Tongue (tissue), 2 donors: ENCODE measurements around the gene CTNNA2. TPM values are rescaled to one million over a fixed set of nuclear protein-coding genes. Genes with fewer than 3 reads are reported as not detected.

Source experiments
- DNase-seq: peaks from one replicate; pipeline ENCODE4 v3.0.0-alpha.2; 2015
- total RNA-seq: library from RNA; depleted of rRNA; stranded (reverse); fragments of >200 nt; gene quantifications from one replicate; pipeline ENCODE4 v1.2.3, GENCODE V29; 2014

CTNNA2 gene
- total RNA-seq, 1 donor from 2014 or later, result 0.92 TPM

GRCh38 chr2:79612999-79613398 is 100.1 kb downstream of the CTNNA2 start:
- DNase-seq, result no peak

GRCh38 chr2:79619442-79619841 is 106.6 kb downstream of the CTNNA2 start:
- no peak for DNase-seq

GRCh38 chr2:79619976-79620375 is 107.1 kb downstream of the CTNNA2 start:
- no peak for DNase-seq

- no peak for DNase-seq
Observed at GRCh38 chr2:79620679-79621078, 107.8 kb downstream of the CTNNA2 start.

GRCh38 chr2:79621252-79621651 is 108.4 kb downstream of the CTNNA2 start:
- DNase-seq, result no peak

- DNase-seq, result no peak
Observed at GRCh38 chr2:79621755-79622154, 108.9 kb downstream of the CTNNA2 start.

GRCh38 chr2:79622508-79622907 is 109.7 kb downstream of the CTNNA2 start:
- no peak for DNase-seq

- no peak for DNase-seq
Observed at GRCh38 chr2:79627237-79627636, 114.4 kb downstream of the CTNNA2 start.

GRCh38 chr2:79630060-79630459 is 117.2 kb downstream of the CTNNA2 start:
- no peak for DNase-seq

- no peak for DNase-seq
Observed at GRCh38 chr2:79630972-79631557, 118.2 kb downstream of the CTNNA2 start.

GRCh38 chr2:79638410-79638809 is 125.6 kb downstream of the CTNNA2 start:
- no peak for DNase-seq

- no peak for DNase-seq
Observed at GRCh38 chr2:79638954-79639353, 126.1 kb downstream of the CTNNA2 start.

GRCh38 chr2:79640001-79640400 is 127.2 kb downstream of the CTNNA2 start:
- no peak for DNase-seq

GRCh38 chr2:79649531-79649930 is 136.7 kb downstream of the CTNNA2 start:
- DNase-seq, result no peak

GRCh38 chr2:79660557-79660956 is 147.7 kb downstream of the CTNNA2 start:
- no peak for DNase-seq

GRCh38 chr2:79665091-79665490 is 152.2 kb downstream of the CTNNA2 start:
- DNase-seq, result no peak

GRCh38 chr2:79666430-79666829 is 153.6 kb downstream of the CTNNA2 start:
- DNase-seq, result no peak

- no peak for DNase-seq
Observed at GRCh38 chr2:79669714-79670113, 156.9 kb downstream of the CTNNA2 start.

- no peak for DNase-seq
Observed at GRCh38 chr2:79670198-79670597, 157.3 kb downstream of the CTNNA2 start.

- DNase-seq, result no peak
Observed at GRCh38 chr2:79686884-79687283, 174.0 kb downstream of the CTNNA2 start.

GRCh38 chr2:79695248-79695647 is 182.4 kb downstream of the CTNNA2 start:
- DNase-seq, result no peak

- no peak for DNase-seq
Observed at GRCh38 chr2:79697200-79697599, 184.3 kb downstream of the CTNNA2 start.

- no peak for DNase-seq
Observed at GRCh38 chr2:79700651-79701050, 187.8 kb downstream of the CTNNA2 start.

- DNase-seq, result no peak
Observed at GRCh38 chr2:79702905-79703304, 190.1 kb downstream of the CTNNA2 start.

- DNase-seq, result no peak
Observed at GRCh38 chr2:79711098-79711497, 198.2 kb downstream of the CTNNA2 start.
